Measurements from ENCODE around the gene TLE2.

Gene TLE2

GRCh38 chr19:3029065-3029923 lies at the start of gene TLE2:
TLE2 (minus strand) TSS chr19:3029280; CDS start chr19:3028904, 376 bp downstream.
- no peak for DNase-seq

- DNase-seq, result no peak
Observed at GRCh38 chr19:3075605-3076431, 46.7 kb upstream of the TLE2 start.

- no peak for DNase-seq
Observed at GRCh38 chr19:3073931-3074595, 45.0 kb upstream of the TLE2 start.

GRCh38 chr19:3073159-3073563 lies 44.1 kb upstream of the TLE2 start:
- peak; percentile 92 for DNase-seq

GRCh38 chr19:3071768-3072167 lies 42.7 kb upstream of the TLE2 start:
- no peak for DNase-seq

- DNase-seq, result peak; percentile 88
Observed at GRCh38 chr19:3068071-3068470, 39.0 kb upstream of the TLE2 start.

- no peak for DNase-seq
Observed at GRCh38 chr19:3067563-3067962, 38.5 kb upstream of the TLE2 start.

- no peak for DNase-seq
Observed at GRCh38 chr19:3066482-3067049, 37.5 kb upstream of the TLE2 start.

- DNase-seq, result peak; percentile 39
Observed at GRCh38 chr19:3065675-3066357, 36.7 kb upstream of the TLE2 start.

- no peak for DNase-seq
Observed at GRCh38 chr19:3064011-3064330, 34.9 kb upstream of the TLE2 start.

- no peak for DNase-seq
Observed at GRCh38 chr19:3062165-3063105, 33.4 kb upstream of the TLE2 start, which contains the start of gene TLE5. TLE5 (minus strand) TSS chr19:3062495; CDS start chr19:3062200, 295 bp downstream.

GRCh38 chr19:3061182-3062161 lies 32.4 kb upstream of the TLE2 start:
- DNase-seq, result no peak

GRCh38 chr19:3060857-3061181 lies 31.7 kb upstream of the TLE2 start:
- no peak for DNase-seq

GRCh38 chr19:3059653-3060052 lies 30.6 kb upstream of the TLE2 start:
- DNase-seq, result no peak

- no peak for DNase-seq
Observed at GRCh38 chr19:3058821-3059314, 29.8 kb upstream of the TLE2 start.

GRCh38 chr19:3058009-3058820 lies 29.1 kb upstream of the TLE2 start:
- DNase-seq, result no peak

GRCh38 chr19:3057275-3057714 lies 28.2 kb upstream of the TLE2 start:
- no peak for DNase-seq

- DNase-seq, result no peak
Observed at GRCh38 chr19:3056417-3057088, 27.5 kb upstream of the TLE2 start.
